Naive thymus-derived CD8-positive, alpha-beta T cell (primary cell): Measurements from ENCODE around the gene TMEM205. TPM values are rescaled to one million over a fixed set of nuclear protein-coding genes. Genes with fewer than 3 reads are reported as not detected.
"Not testable (repeated sequence)": the region's sequence is repeated elsewhere in the genome, so short reads cannot be mapped to it uniquely, and the experiment has no call there.

Experiments
- ATAC-seq, 2 donors: fragments of 150-1000 bp; cut with Tn5 transposase in 1 of 2; sonication (Bioruptor Pico), chemical (Tn5 transposase) in 1 of 2; 1 replicate in 1 of 2; 2 replicates in 1 of 2; pipeline ENCODE4 v1.10.0; 2021; ENCODE audit warnings: mild to moderate bottlenecking in 2 of 2, moderate library complexity in 2 of 2
- POLR2A ChIA-PET: fragments of 350-600 bp; sonication (Branson Sonifier 250); formaldehyde crosslinking; loops from one replicate; lab custom pipeline; 2021; ENCODE audit warnings: antibody characterized with exemption; lab: Charles Lee
- DNase-seq, 10 donors: peaks; one replicate each; pipeline versions ENCODE4 v3.0.0 to v3.0.0-alpha.2; 2020 to 2022
- H3K27ac Mint-ChIP-seq, 10 donors: one replicate each; pipeline ENCODE4 v1.8.0; 2020 to 2022; ENCODE audit warnings: mild to moderate bottlenecking in 10 of 10, mixed read lengths in 10 of 10, moderate library complexity in 4 of 10, inconsistent platforms in 1 of 10
- H3K27me3 Mint-ChIP-seq, 5 donors: one replicate each; pipeline ENCODE4 v1.8.0; 2021 to 2022; ENCODE audit warnings: mixed read lengths in 5 of 5
- H3K36me3 Mint-ChIP-seq, 3 donors: one replicate each; pipeline ENCODE4 v1.8.0; 2020 to 2022; ENCODE audit warnings: mixed read lengths in 3 of 3, mild to moderate bottlenecking in 2 of 3, inconsistent platforms in 1 of 3
- H3K4me1 Mint-ChIP-seq, 4 donors: one replicate each; pipeline ENCODE4 v1.8.0; 2021 to 2022; ENCODE audit warnings: mixed read lengths in 4 of 4
- H3K4me3 Mint-ChIP-seq, 10 donors: one replicate each; pipeline ENCODE4 v1.8.0; 2020 to 2022; ENCODE audit warnings: mild to moderate bottlenecking in 10 of 10, mixed read lengths in 10 of 10, moderate library complexity in 6 of 10, inconsistent platforms in 1 of 10
- H3K9me3 Mint-ChIP-seq, 9 donors: one replicate each; pipeline ENCODE4 v1.8.0; 2020 to 2022; ENCODE audit warnings: mixed read lengths in 9 of 9, mild to moderate bottlenecking in 3 of 9, inconsistent platforms in 1 of 9, moderate library complexity in 1 of 9
- polyA plus RNA-seq, 3 donors: library from polyadenylated mRNA; unstranded; fragments of 300-500 nt; fragmentation: Illumina TruSeq; gene quantifications; one replicate each; pipeline ENCODE4 v1.2.3, GENCODE V29; 2021
- total RNA-seq, 8 experiments: library from RNA in 2 of 8; stranded (reverse) in 2 of 8; gene quantifications; one replicate each; pipeline ENCODE4 v1.2.3 and lab custom pipeline; 2021 to 2026

The TMEM205 gene
- total and polyA plus RNA-seq, 5 experiments from 2014 or later: 22.9 to 76.1 (median 56.6) TPM

DNA sequence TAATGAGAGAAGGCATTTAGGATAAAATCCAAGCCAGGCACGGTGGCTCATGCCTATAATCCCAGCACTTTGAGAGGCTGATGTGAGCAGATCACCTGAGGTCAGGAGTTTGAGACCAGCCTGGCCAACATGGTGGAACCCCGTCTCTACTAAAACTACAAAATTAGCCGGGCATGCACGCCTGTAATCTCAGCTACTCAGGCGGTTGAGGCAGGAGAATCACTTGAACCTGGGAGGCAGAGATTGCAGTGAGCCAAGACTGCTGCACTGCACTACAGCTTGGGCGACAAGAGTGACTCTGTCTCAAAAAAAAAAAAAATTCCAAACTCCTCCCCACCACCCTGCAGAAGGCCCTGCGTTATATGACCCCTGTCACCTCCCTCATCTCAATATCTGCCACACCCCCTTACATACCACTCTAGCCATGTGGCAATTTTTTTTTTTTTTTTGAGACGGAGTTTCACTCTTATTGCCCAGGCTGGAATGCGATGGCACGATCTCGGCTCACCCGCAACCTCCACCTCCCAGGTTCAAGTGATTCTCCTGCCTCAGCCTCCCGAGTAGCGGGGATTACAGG lies 33.3 kb upstream of the TMEM205 start:
- not testable (repeated sequence) for H3K36me3 Mint-ChIP-seq, ATAC-seq, H3K9me3 Mint-ChIP-seq, DNase-seq
- peaks cover 26 to 56% (median 54%) of the 10 kb centered on the region in 4 donors for H3K4me1 Mint-ChIP-seq
- peak overlapping the region in 2 of 10 donors; percentile 10 to 84 for H3K4me3 Mint-ChIP-seq
- H3K27ac Mint-ChIP-seq: peak overlapping the region in 1 of 10 donors; percentile 63
- peaks cover 2 to 21% (median 10%) of the 10 kb centered on the region in 5 donors for H3K27me3 Mint-ChIP-seq
- POLR2A ChIA-PET: interaction anchor here (0.7 kb wide), 2 partner anchors 55 to 450 kb away, joined by 3 read pairs; no protein-coding TSS in a partner anchor

GRCh38 chr19:11378319-11379189 lies 32.5 kb upstream of the TMEM205 start:
- POLR2A ChIA-PET: interaction anchor here (0.7 kb wide), 1 partner anchor 449 kb away, joined by 3 read pairs; no protein-coding TSS in a partner anchor
- no peak for ATAC-seq
- peaks cover 3 to 4% (median 4%) of the 10 kb centered on the region in 3 donors for H3K36me3 Mint-ChIP-seq
- H3K27ac Mint-ChIP-seq: peak overlapping the region in 3 of 10 donors; percentile 44 to 79 (median 53)
- no peaks in the 10 kb centered on the region for H3K9me3 Mint-ChIP-seq
- H3K4me3 Mint-ChIP-seq: peak overlapping the region in 4 of 10 donors; percentile 10 to 60 (median 38)
- DNase-seq: no peak
- H3K27me3 Mint-ChIP-seq: peaks cover 2 to 21% (median 10%) of the 10 kb centered on the region in 5 donors
- peaks cover 26 to 56% (median 52%) of the 10 kb centered on the region in 4 donors for H3K4me1 Mint-ChIP-seq

DNA sequence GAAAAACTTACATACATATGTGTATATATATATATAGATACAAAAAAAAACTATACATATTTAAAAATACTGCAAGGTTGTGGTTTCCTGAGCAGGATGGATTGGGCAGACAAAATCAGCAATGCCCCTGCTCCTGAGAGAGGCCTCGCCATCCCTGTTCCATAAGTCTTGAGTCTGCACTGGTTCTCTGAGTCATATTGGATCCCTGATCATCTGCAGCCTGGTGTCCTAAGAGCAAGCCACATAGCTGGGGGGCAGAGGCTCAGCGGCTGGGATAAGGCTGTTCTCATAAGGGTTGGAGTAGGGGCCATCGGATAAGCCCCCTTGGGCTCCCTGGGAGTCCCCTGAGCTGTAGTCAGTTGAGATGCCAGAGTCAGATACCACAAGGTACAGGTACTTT lies 31.7 kb upstream of the TMEM205 start:
- Mint-ChIP-seq H3K27ac (peak overlapping the region in 2 of 10 donors; percentile 16 to 86), H3K27me3 (peaks cover 2 to 14% (median 6%) of the 10 kb centered on the region in 5 donors), H3K36me3 (peaks cover 3 to 4% (median 4%) of the 10 kb centered on the region in 3 donors), H3K4me3 (peak overlapping the region in 4 of 10 donors; percentile 18 to 38 (median 26)), H3K4me1 (peaks cover 28 to 51% (median 49%) of the 10 kb centered on the region in 4 donors), H3K9me3 (no peaks in the 10 kb centered on the region)
- POLR2A ChIA-PET: interaction anchor here (1.4 kb wide), 1 partner anchor 9 kb away, joined by 5 read pairs; no protein-coding TSS in a partner anchor
- no peak for ATAC-seq
- no peak for DNase-seq

- Mint-ChIP-seq H3K9me3 (no peaks in the 10 kb centered on the region), H3K36me3 (peaks cover 3 to 4% (median 4%) of the 10 kb centered on the region in 3 donors), H3K4me3 (peak overlapping the region in 8 of 10 donors; percentile 35 to 68 (median 50)), H3K27ac (peak overlapping the region in 8 of 10 donors; percentile 21 to 87 (median 66)), H3K4me1 (peaks cover 27 to 49% (median 46%) of the 10 kb centered on the region in 4 donors), H3K27me3 (peaks cover 2 to 12% (median 4%) of the 10 kb centered on the region in 5 donors)
- POLR2A ChIA-PET: interaction anchor here (1.1 to 3.6 kb wide), 3 partner anchors 10 to 43 kb away, joined by 4 to 40 read pairs (median 5); partner anchors contain the start of genes CCDC159 and TMEM205
- DNase-seq: no peak
- ATAC-seq: no peak
These were observed 31.2 kb upstream of the TMEM205 start for GRCh38 chr19:11377237-11377636.

DNA sequence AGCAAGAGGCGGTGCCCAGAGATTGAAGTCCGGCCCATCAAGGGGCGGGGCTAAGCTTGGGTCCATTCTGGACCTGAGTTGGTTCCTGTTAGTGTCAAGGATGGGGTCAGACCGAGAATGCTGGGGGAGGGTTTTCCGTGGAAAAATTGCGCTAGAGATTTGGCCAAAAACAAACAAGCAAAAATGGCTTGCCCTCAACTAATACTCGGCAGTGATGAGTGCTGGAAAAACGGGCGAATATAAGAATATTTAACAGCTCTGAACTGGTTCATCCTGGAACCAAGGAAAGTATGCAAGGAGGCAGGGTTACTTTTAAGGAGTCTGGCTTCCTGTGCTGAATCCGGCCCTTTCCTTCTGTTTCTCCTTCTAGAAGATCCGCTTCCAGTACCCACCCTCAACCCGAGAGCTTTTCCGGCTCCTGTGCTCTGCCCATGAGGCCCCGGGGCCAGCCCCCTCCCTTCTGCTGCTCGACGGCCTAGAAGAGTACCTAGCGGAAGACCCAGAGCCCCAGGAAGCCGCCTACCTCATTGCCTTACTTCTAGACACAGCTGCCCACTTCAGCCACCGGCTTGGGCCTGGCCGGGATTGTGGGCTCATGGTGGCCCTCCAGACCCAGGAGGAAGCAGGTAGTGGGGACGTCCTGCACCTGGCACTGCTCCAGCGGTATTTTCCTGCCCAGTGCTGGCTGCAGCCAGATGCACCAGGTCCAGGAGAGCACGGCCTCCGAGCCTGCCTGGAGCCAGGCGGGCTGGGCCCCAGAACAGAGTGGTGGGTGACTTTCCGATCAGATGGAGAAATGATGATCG lies 29.3 kb upstream of the TMEM205 start:
- Mint-ChIP-seq H3K27me3 (no peaks in the 10 kb centered on the region), H3K4me3 (no peak overlapping the region)

DNA sequence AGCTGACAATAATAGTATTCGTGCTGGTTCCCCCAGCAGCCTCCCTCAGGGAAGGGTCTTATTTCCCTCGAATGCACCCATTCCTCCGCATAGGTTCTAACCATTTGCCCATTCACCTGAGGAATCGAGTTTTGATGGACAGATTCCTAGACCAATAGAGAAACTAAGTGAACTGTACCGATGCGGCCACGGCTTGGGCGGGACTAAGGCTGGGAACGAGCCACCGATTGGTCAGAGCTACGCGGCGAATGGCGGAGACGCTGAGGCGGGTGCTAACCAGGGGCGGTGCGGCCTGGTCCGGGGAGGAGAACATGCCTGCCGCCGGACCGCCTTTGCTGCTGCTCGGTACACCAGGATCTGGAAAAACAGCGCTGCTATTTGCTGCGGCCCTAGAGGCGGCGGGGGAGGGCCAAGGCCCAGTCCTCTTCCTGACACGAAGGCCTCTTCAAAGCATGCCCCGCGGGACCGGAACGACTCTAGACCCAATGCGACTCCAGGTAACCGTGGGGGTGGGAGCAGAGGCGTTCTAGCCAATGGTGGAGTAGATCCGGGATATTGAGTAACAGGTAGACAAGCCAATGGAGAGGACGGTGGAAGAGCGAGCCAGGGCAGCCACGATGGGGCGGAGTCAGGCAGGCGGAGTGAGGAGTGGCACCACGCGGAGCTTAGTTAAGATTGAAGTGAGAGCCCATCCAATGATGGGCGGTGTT lies 28.5 kb upstream of the TMEM205 start, which contains the start of gene SWSAP1:
Gene SWSAP1, plus strand, starts transcription at position 234 of the 710 bp plus-strand sequence. Its CDS starts 15 bp downstream, at position 249.
- peaks cover 4 to 14% (median 13%) of the 10 kb centered on the region in 3 donors for H3K36me3 Mint-ChIP-seq
- peak; percentile 91 to 99 (median 97) for DNase-seq
- no peaks in the 10 kb centered on the region for H3K27me3 Mint-ChIP-seq
- POLR2A ChIA-PET: interaction anchor here (0.5 to 3.6 kb wide), 31 partner anchors 9 to 815 kb away, joined by 3 to 40 read pairs (median 4); partner anchors contain the start of genes CCDC159, ECSIT, ELOF1 and EPOR
- peak within 1 kb of the TSS in 5 of 10 donors; percentile 41 to 71 (median 55) for H3K4me3 Mint-ChIP-seq
- H3K4me1 Mint-ChIP-seq: peaks cover 20 to 30% (median 23%) of the 10 kb centered on the region in 4 donors
- peak; percentile 89 to 90 for ATAC-seq
- no peak within 1 kb of the TSS for H3K27ac Mint-ChIP-seq
- no peaks in the 10 kb centered on the region for H3K9me3 Mint-ChIP-seq

More for the DNA sequence above, 29.3 kb upstream of the TMEM205 start:
- Mint-ChIP-seq H3K36me3 (peaks cover 4 to 12% (median 10%) of the 10 kb centered on the region in 3 donors), H3K27ac (no peak overlapping the region), H3K9me3 (no peaks in the 10 kb centered on the region), H3K4me1 (peaks cover 25 to 36% (median 29%) of the 10 kb centered on the region in 4 donors)
- DNase-seq (peak; percentile 58 to 91 (median 76)), ATAC-seq (peak; percentile 52 to 62)
- POLR2A ChIA-PET: interaction anchor here (0.5 to 3.6 kb wide), 29 partner anchors 8 to 1780 kb away, joined by 3 to 40 read pairs (median 4); partner anchors contain the start of genes CCDC159, ECSIT, ELOF1 and EPOR

GRCh38 chr19:11373885-11374432 lies 27.9 kb upstream of the TMEM205 start:
- ATAC-seq: no peak
- Mint-ChIP-seq H3K27ac (no peak overlapping the region), H3K27me3 (no peaks in the 10 kb centered on the region), H3K4me3 (no peak overlapping the region), H3K9me3 (no peaks in the 10 kb centered on the region), H3K4me1 (peaks cover 20 to 30% (median 23%) of the 10 kb centered on the region in 4 donors), H3K36me3 (peaks cover 4 to 21% (median 17%) of the 10 kb centered on the region in 3 donors)
- POLR2A ChIA-PET: interaction anchor here (0.8 to 3.6 kb wide), 17 partner anchors 9 to 288 kb away, joined by 3 to 40 read pairs (median 7); partner anchors contain the start of genes CCDC159, ECSIT, ELOF1 and EPOR
- DNase-seq: no peak

DNA sequence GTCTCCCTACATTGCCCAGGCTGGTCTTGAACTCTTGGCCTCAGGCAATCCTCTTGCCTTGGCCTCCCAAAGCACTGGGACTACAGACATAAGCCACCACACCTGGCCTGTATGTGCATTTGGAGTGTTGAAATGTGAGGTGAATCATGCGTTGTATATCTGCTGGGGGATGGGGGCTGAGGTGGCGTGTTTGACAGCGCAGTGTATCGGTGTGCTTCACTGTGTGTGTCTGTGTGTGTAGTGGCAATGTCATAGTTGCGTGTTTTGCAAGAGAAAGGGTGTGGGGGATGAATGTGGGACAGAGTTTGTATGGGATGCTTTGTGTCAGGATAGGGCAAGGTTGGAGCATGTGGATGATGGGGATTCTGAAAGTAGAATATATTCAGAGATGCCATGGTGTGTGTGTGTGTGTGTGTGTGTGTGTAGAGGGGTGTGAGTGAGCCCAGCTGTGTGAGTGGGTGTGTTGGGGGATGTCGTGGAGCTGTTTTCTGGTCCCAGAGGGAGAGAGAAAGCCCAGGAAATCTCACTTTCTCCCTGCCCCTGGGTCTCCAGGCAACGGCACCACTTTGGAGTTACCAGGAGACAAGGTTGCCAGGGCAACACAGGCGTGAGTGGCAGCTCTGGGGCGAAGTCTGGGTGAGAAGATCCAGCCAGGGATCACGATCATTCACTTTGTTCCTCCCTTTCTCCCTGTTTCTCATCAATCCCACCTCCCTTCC lies 27.3 kb upstream of the TMEM205 start:
- peak overlapping the region in 4 of 10 donors; percentile 0 to 39 (median 18) for H3K27ac Mint-ChIP-seq
- ATAC-seq (no peak), DNase-seq (no peak)
- H3K27me3 Mint-ChIP-seq: no peaks in the 10 kb centered on the region
- POLR2A ChIA-PET: interaction anchor here (1.5 to 3.6 kb wide), 5 partner anchors 10 to 186 kb away, joined by 8 to 40 read pairs (median 15); partner anchors contain the start of genes CCDC159, ELOF1, EPOR and ODAD3
- no peaks in the 10 kb centered on the region for H3K9me3 Mint-ChIP-seq
- peaks cover 4 to 27% (median 17%) of the 10 kb centered on the region in 3 donors for H3K36me3 Mint-ChIP-seq
- peak overlapping the region in 7 of 10 donors; percentile 30 to 71 (median 55) for H3K4me3 Mint-ChIP-seq
- H3K4me1 Mint-ChIP-seq: peaks cover 20 to 25% (median 22%) of the 10 kb centered on the region in 4 donors

DNA sequence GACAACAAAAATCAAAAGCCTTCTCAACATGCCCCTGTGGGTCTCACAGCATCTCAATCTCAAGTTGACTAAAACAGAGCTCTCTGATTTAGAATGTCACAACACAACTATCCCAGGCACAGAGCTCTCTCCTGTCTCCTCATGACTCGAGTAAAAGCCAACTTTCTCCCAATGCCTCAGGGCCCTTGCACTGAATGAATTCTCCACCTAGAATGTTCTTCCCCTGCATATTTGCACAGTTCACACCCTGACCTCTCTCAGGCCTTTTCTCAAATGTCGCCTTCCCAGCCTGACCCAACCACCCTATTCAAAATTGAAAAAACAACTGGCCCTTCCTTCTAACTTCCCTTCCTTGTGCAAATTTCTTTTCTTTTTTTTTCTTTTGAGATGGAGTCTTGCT lies 24.7 kb upstream of the TMEM205 start:
- H3K9me3 Mint-ChIP-seq: no peaks in the 10 kb centered on the region
- H3K36me3 Mint-ChIP-seq: peaks cover 0 to 44% (median 13%) of the 10 kb centered on the region in 3 donors
- peaks cover 4 to 14% (median 5%) of the 10 kb centered on the region in 4 donors for H3K4me1 Mint-ChIP-seq
- no peak overlapping the region for H3K4me3 Mint-ChIP-seq
- POLR2A ChIA-PET: interaction anchor here (0.6 to 1.1 kb wide), 2 partner anchors 38 to 245 kb away, joined by 3 to 7 read pairs; no protein-coding TSS in a partner anchor
- DNase-seq (no peak), ATAC-seq (no peak)
- H3K27me3 Mint-ChIP-seq: no peaks in the 10 kb centered on the region
- H3K27ac Mint-ChIP-seq: peak overlapping the region in 1 of 10 donors; percentile 67

DNA sequence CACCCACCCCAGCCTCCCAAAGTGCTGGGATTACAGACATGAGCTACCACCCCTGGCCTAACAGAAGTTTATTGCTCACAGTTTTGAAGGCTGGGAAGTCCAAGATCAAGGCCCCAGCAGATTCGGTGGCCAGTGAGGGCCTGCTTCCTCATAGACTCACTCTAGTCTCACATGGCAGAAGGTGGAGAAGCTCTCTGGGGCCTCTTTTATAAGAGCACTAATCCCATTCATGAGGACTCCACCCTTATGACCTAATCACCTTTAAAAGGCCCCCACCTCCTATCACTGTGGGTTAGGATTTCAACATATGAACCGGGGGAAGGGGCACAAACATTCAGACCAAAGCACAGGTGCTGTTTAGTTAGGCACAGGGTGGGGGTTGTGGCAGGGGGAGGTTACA lies 21.5 kb upstream of the TMEM205 start:
- peaks cover 0 to 6% (median 1%) of the 10 kb centered on the region in 4 donors for H3K4me1 Mint-ChIP-seq
- no peak overlapping the region for H3K27ac Mint-ChIP-seq
- no peaks in the 10 kb centered on the region for H3K9me3 Mint-ChIP-seq
- no peak for DNase-seq
- peaks cover 0 to 53% (median 13%) of the 10 kb centered on the region in 3 donors for H3K36me3 Mint-ChIP-seq
- POLR2A ChIA-PET: no interaction called here
- H3K4me3 Mint-ChIP-seq: no peak overlapping the region
- ATAC-seq: no peak
- no peaks in the 10 kb centered on the region for H3K27me3 Mint-ChIP-seq
